BJ (cell line): Measurements from ENCODE around the gene CDH16. TPM values are rescaled to one million over a fixed set of nuclear protein-coding genes. Genes with fewer than 3 reads are reported as not detected.

ENCODE experiments used
- CTCF ChIA-PET: fragments of 350-600 bp; formaldehyde crosslinking; extraction: SDS; loops from one replicate; lab custom pipeline; 2021; ENCODE audit warnings: antibody characterized with exemption, inconsistent platforms; lab: Yijun Ruan, JAX
- POLR2A ChIA-PET: fragments of 300-600 bp; sonication (Branson Sonifier 250); formaldehyde crosslinking; extraction: SDS; loops from one replicate; lab custom pipeline; 2021; ENCODE audit warnings: antibody characterized with exemption; lab: Charles Lee
- DNase-seq: peaks from one replicate; pipeline ENCODE4 v3.0.0-alpha.2; 2011; ENCODE audit warnings: low read depth
- H3K27me3 ChIP-seq: 2 replicates; pipeline ENCODE4 v1.6.0; 2011; ENCODE audit warnings: low read length; ENCODE audit not compliant: control insufficient read depth, insufficient read depth
- H3K36me3 ChIP-seq: 2 replicates; pipeline ENCODE4 v1.5.1; 2011; ENCODE audit warnings: low read length; ENCODE audit not compliant: control insufficient read depth, insufficient read depth
- H3K4me3 ChIP-seq: 2 replicates; pipeline ENCODE4 v1.5.1; 2011; ENCODE audit warnings: low read depth, mild to moderate bottlenecking, control low read depth, low read length
- CTCF ChIP-seq: IDR thresholded peaks from 2 replicates; pipeline ENCODE4 v1.5.1; 2011; ENCODE audit warnings: low read depth, mild to moderate bottlenecking, control low read depth, inconsistent platforms, low read length, moderate library complexity; ENCODE audit not compliant: insufficient read depth
- polyA plus RNA-seq: library from polyadenylated mRNA; depleted of rRNA; stranded (reverse); fragments of >200 nt; gene quantifications from 2 replicates; pipeline ENCODE4 v1.2.3, GENCODE V29; 2011

CDH16 gene
- polyA plus RNA-seq, 1 experiment: not detected

DNA sequence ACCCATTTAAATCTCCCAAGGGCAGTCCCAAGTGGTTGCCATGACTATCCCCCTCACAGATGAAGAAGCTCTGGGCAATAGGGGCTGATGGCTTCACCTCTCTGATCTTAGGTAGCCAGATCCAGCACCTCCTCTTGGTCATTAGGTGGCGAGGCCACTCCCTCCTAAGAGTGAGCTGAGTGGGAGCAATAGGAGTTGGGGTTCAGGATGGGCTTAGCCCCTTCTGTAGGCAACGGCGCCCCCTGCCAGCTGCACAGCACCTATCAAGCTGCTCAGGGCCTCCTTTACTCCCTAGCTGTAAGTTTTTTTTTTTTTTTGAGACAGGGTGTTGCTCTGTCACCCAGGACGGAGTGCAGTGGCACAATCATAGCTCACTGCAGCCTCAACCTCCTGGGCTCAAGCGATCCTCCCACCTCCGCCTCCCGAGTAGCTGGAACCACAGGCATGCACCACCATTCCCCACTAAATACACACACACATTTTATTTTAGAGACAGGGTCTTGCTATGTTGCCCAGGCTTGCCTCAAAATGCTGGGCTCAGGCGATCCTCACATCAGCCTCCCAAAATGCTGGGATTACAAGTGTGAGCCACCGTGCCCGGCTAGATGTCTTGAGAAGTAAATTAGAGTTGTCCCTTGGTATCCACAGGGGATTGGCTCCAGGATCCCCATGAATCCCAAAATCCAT is 10.2 kb upstream of the CDH16 start:
- ChIA-PET CTCF (interaction anchor here (0.6 to 5.4 kb wide), 14 partner anchors 9 to 522 kb away, joined by 3 to 118 read pairs (median 3); partner anchors contain the start of gene CDH16), POLR2A (no interaction called here)
- Histone ChIP-seq H3K27me3 (peaks cover 1% of the 10 kb centered on the region; the same call in 1 of the 2 replicates), H3K4me3 (no peak overlapping the region), H3K36me3 (peaks cover 6% of the 10 kb centered on the region; the same call in 1 of the 2 replicates)
- peak; percentile 56 for TF ChIP-seq CTCF
- no peak for DNase-seq

GRCh38 chr16:66927918-66928649 is 9.4 kb upstream of the CDH16 start:
- H3K36me3 ChIP-seq: peaks cover 6% of the 10 kb centered on the region; the same call in 1 of the 2 replicates
- ChIA-PET CTCF (interaction anchor here (0.6 to 5.4 kb wide), 14 partner anchors 10 to 522 kb away, joined by 3 to 118 read pairs (median 4); partner anchors contain the start of gene CDH16), POLR2A (no interaction called here)
- H3K27me3 ChIP-seq: peaks cover 1% of the 10 kb centered on the region; the same call in 1 of the 2 replicates
- no peak overlapping the region for H3K4me3 ChIP-seq
- no peak for DNase-seq
- no peak for TF ChIP-seq CTCF

- peak; percentile 61 for DNase-seq
- ChIA-PET CTCF (interaction anchor here (0.7 to 5.4 kb wide), 10 partner anchors 11 to 258 kb away, joined by 3 to 118 read pairs (median 4); no protein-coding TSS in a partner anchor), POLR2A (no interaction called here)
- Histone ChIP-seq H3K36me3 (no peaks in the 10 kb centered on the region), H3K4me3 (no peak overlapping the region), H3K27me3 (peaks cover 1% of the 10 kb centered on the region; the same call in 1 of the 2 replicates)
- TF ChIP-seq CTCF: no peak
Measured at GRCh38 chr16:66926961-66927436, 8.3 kb upstream of the CDH16 start.

DNA sequence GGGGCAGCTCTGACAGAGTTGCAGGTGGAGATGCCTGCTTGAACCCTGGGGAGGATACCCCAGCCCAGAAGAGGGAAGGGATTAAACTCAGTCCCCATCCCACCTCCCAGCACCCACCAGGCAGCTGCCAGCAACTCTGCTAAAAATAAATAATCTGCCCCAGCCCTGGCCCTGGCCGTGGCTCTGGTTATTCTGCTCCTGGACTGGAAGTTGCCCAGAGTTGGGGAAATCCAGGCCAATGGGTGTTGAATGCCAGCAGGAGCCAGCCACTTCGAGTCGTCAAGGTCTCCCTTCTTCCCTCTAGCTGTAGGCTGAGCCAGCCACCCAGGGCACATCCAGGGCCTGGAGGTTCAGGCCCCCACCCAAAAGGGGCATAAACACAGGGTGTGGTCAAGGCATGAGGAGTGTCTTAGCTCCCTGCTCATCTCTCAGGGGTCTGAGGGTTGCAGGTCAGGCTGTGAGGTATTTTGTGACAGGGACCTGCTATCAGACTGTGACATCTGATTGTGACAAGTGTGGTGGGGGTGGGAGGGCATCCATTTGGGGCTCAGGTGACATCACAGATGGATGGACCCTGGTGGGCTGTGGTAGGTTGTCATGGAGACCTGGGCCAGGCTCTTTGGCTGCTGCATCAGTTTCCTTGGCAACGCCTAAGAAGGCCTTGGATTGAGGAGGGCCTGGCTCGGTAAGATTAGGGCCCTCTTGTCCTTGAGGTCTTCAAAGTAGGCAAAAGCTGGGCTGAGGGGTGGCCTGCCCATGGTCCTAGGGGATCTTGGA is 7.7 kb upstream of the CDH16 start:
- H3K36me3 ChIP-seq: no peaks in the 10 kb centered on the region
- no peak for DNase-seq
- H3K4me3 ChIP-seq: no peak overlapping the region
- TF ChIP-seq CTCF: no peak
- POLR2A ChIA-PET: no interaction called here
- CTCF ChIA-PET: interaction anchor here (0.7 to 5.4 kb wide), 8 partner anchors 16 to 259 kb away, joined by 3 to 118 read pairs (median 4); no protein-coding TSS in a partner anchor
- H3K27me3 ChIP-seq: peaks cover 2% of the 10 kb centered on the region; the same call in 1 of the 2 replicates
